WERI-Rb-1 (cell line): Measurements from ENCODE around the gene TTYH2.
"Not testable (repeated sequence)": the region's sequence is repeated elsewhere in the genome, so short reads cannot be mapped to it uniquely, and the experiment has no call there.

Experiments used
- DNase-seq: peaks from one replicate; pipeline ENCODE4 v3.0.0-alpha.2; 2020
- H3K27ac ChIP-seq: fragments of 250-450 bp; sonication (Bioruptor Pico); 2 replicates; pipeline ENCODE4 v1.5.1; 2020; ENCODE audit warnings: mild to moderate bottlenecking, moderate library complexity
- H3K27me3 ChIP-seq: fragments of 250-450 bp; sonication (Bioruptor Pico); 2 replicates; pipeline ENCODE4 v1.5.1; 2021; ENCODE audit warnings: mild to moderate bottlenecking, low read depth, moderate library complexity; ENCODE audit not compliant: insufficient read depth, severe bottlenecking
- H3K36me3 ChIP-seq: fragments of 250-450 bp; sonication (Bioruptor Pico); 2 replicates; pipeline ENCODE4 v1.5.1; 2020; ENCODE audit warnings: mild to moderate bottlenecking, moderate library complexity
- H3K4me3 ChIP-seq: 2 replicates; pipeline ENCODE4 v1.5.1; 2011; ENCODE audit warnings: low read depth, mild to moderate bottlenecking, control low read depth, low read length
- H3K9me3 ChIP-seq: fragments of 250-450 bp; sonication (Bioruptor Pico); 2 replicates; pipeline ENCODE4 v1.5.1; 2021; ENCODE audit warnings: mild to moderate bottlenecking, moderate library complexity; ENCODE audit not compliant: severe bottlenecking
- CTCF ChIP-seq: IDR thresholded peaks from 2 replicates; pipeline ENCODE4 v1.5.1; 2011; ENCODE audit warnings: low read depth, mild to moderate bottlenecking, control low read depth, inconsistent platforms, low read length

The TTYH2 gene

GRCh38 chr17:74277935-74278334 lies 64.6 kb downstream of the TTYH2 start:
- Histone ChIP-seq H3K9me3 (peaks cover 2% of the 10 kb centered on the region), H3K4me3 (no peak overlapping the region), H3K27me3 (no peaks in the 10 kb centered on the region), H3K36me3 (no peaks in the 10 kb centered on the region), H3K27ac (no peak overlapping the region)
- no peak for DNase-seq
- no peak for TF ChIP-seq CTCF

- H3K27ac ChIP-seq, H3K4me3 ChIP-seq, H3K36me3 ChIP-seq, DNase-seq, H3K27me3 ChIP-seq, H3K9me3 ChIP-seq: not testable (repeated sequence)
Measured at GRCh38 chr17:74279617-74280016, 66.2 kb downstream of the TTYH2 start.

- Histone ChIP-seq H3K4me3 (no peak overlapping the region), H3K27me3 (no peaks in the 10 kb centered on the region), H3K9me3 (peaks cover 2% of the 10 kb centered on the region), H3K36me3 (no peaks in the 10 kb centered on the region), H3K27ac (no peak overlapping the region)
- DNase-seq, result no peak
- no peak for TF ChIP-seq CTCF
Measured at GRCh38 chr17:74280093-74280513, 66.7 kb downstream of the TTYH2 start.

- TF ChIP-seq CTCF, result no peak
- no peak overlapping the region for H3K4me3 ChIP-seq
- H3K36me3 ChIP-seq, result no peaks in the 10 kb centered on the region
- DNase-seq, result no peak
- no peaks in the 10 kb centered on the region for H3K27me3 ChIP-seq
- peaks cover 2% of the 10 kb centered on the region for H3K9me3 ChIP-seq
- H3K27ac ChIP-seq, result no peak overlapping the region
Measured at GRCh38 chr17:74281799-74282198, 68.4 kb downstream of the TTYH2 start.

GRCh38 chr17:74282274-74282586 lies 68.9 kb downstream of the TTYH2 start:
- H3K27ac ChIP-seq, result not testable (repeated sequence)

DNA sequence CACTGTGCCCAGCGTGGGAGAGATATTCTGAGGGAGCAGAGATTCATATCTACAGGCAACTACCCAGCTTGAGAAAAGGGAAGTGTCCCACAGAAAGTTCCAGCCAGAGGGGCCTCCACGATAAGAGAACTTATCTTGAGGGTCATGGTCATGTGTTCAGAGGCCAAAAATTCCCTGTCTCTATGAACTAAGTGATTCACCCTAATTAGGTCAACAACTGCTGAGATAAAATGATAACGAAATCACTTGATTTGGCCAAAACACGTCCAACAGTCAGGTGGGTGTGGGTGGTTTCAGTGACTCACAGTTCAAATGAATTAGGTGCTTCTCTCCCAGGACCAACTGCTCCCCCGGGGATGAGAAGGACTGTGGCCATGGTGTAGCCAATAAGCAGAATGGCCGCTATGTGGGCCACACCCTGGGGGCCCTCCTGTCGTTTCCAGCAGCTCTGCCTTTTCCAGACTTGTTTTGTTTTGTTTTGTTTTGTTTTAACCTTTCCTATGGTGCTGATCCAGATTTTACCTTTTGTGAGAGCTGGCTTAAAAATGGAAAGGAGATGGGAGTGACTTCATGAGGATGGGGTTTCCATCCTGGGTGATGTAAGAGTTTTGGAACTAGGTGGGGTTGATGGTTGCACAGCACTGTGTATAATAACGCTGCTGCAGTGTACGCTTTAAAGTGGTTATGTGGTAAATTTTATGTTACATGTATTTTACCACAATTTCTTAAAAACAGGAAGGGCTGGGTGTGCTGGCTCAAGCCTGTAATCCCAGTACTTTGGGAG lies 69.4 kb downstream of the TTYH2 start:
- Histone ChIP-seq H3K9me3 (peaks cover 2% of the 10 kb centered on the region), H3K36me3 (no peaks in the 10 kb centered on the region), H3K27me3 (no peaks in the 10 kb centered on the region), H3K27ac (no peak overlapping the region), H3K4me3 (no peak overlapping the region)
- no peak for TF ChIP-seq CTCF
- DNase-seq, result no peak

More at GRCh38 chr17:74282274-74282586, 68.9 kb downstream of the TTYH2 start:
- H3K36me3 ChIP-seq, DNase-seq, H3K27me3 ChIP-seq, H3K4me3 ChIP-seq, H3K9me3 ChIP-seq: not testable (repeated sequence)

DNA sequence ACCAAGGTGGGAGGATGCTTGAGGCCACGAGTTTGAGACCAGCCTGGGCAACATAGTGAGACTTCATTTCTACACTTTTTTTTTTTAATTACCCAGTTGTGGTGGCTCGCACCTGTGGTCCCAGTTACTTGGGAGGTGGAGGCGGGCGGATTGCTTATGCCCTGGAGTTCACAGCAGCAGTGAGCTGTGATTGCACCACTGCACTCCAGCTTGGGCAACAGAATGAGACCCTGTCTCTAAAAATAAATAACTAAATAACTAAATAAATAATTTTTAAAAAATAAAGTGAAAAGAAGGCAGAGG lies 70.0 kb downstream of the TTYH2 start:
- no peaks in the 10 kb centered on the region for H3K36me3 ChIP-seq
- H3K4me3 ChIP-seq, result no peak overlapping the region
- H3K27ac ChIP-seq, result no peak overlapping the region
- DNase-seq, result no peak
- no peaks in the 10 kb centered on the region for H3K27me3 ChIP-seq
- peaks cover 2% of the 10 kb centered on the region for H3K9me3 ChIP-seq
- no peak for TF ChIP-seq CTCF
